ENCODE data around the gene USP32.

GRCh38 chr17:60293580-60294335 lies 98.2 kb downstream of the USP32 start:
- TF ChIP-seq POLR2A (IDR thresholded peaks at IDR 0.05) (no peak), CTCF (IDR thresholded peaks at IDR 0.05) (no peak)
